ENCODE results near the gene LEF1. TPM values are rescaled to one million over a fixed set of nuclear protein-coding genes. Genes with fewer than 3 reads are reported as not detected.

LEF1 gene
- total and polyA plus RNA-seq, 2 of the 8 experiments (the other 6 are each of a cell fraction or from before 2014, with no cell fraction given): 2.6 to 5.2 TPM

DNA sequence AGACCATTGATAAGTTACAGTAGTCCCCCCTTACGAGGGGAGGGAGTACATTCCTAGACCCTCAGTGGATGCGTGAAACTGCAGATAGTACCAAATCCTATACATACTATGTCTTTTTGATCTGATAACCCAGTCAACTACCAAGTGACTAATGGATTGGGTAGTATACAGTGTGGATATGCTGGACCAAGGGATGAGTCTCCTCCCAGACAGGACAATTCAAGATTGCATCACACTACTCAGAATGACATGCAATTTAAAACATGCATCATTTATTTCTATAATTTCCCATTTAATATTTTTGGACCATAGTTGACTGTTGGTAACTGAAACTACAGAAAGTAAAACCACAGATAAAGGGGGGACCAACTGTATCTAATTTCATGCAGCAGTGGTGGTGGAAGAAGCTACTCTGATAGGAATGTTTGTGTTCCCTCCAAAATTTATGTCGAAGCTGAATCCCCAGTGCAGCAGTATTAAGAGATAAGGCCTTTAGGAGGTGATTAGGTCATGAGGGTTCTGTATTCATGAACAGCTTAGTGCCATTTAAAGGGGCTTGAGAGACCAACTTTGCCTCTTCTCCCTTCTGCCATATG lies 167.1 kb downstream of the LEF1 start:
- CTCF ChIA-PET (ENCODE audit: partially characterized antibody): interaction anchor here (2.4 kb wide), 1 partner anchor 17 kb away, joined by 10 read pairs; no protein-coding TSS in a partner anchor
- 92% methylated on average over 3 of the region's 3 CpGs; no CpG with 5 or more reads in 1 of the 2 experiments for WGBS, 2 experiments (ENCODE audit: extremely low coverage in 1 of 2, insufficient coverage in 1 of 2, insufficient read length in 1 of 2, insufficient replicate concordance in 2 of 2, low coverage in 1 of 2, low lambda C conversion rate in 2 of 2, missing lambda C conversion rate in 1 of 2)
- FAIRE-seq: no peak
- TF ChIP-seq CBX8 (IDR thresholded peaks at IDR 0.05; ENCODE audit: borderline replicate concordance, low read depth, low read length): no peak
- no peak for TF ChIP-seq GTF2F1 (IDR thresholded peaks at IDR 0.05; ENCODE audit: borderline replicate concordance, low read depth, low read length)
- TF ChIP-seq MAFK (IDR thresholded peaks at IDR 0.05; ENCODE audit: low read depth, low read length): no peak
- no peak for TF ChIP-seq SP1 (IDR thresholded peaks at IDR 0.05; ENCODE audit: low read depth, low read length)
- TF ChIP-seq ZNF274 (IDR thresholded peaks at IDR 0.05; ENCODE audit: borderline replicate concordance, extremely low read depth, low read length): no peak
- no peak for TF ChIP-seq PHF8 (conservative IDR thresholded peaks at IDR 0.05; ENCODE audit: low read depth, low read length)
- no peak for TF ChIP-seq KDM4A (IDR thresholded peaks at IDR 0.05; ENCODE audit: low read depth, low read length, severe bottlenecking)
- no peak for TF ChIP-seq SIN3A (conservative IDR thresholded peaks at IDR 0.05 in 1 of 2, IDR thresholded peaks at IDR 0.05 in 1 of 2; ENCODE audit: low read depth in 1 of 2, low read length in 2 of 2)
- TF ChIP-seq, protein P1, sequence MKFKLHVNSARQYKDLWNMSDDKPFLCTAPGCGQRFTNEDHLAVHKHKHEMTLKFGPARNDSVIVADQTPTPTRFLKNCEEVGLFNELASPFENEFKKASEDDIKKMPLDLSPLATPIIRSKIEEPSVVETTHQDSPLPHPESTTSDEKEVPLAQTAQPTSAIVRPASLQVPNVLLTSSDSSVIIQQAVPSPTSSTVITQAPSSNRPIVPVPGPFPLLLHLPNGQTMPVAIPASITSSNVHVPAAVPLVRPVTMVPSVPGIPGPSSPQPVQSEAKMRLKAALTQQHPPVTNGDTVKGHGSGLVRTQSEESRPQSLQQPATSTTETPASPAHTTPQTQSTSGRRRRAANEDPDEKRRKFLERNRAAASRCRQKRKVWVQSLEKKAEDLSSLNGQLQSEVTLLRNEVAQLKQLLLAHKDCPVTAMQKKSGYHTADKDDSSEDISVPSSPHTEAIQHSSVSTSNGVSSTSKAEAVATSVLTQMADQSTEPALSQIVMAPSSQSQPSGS (IDR thresholded peaks at IDR 0.05; ENCODE audit: low read length): no peak
- no peak for TF ChIP-seq HDAC2 (IDR thresholded peaks at IDR 0.05; ENCODE audit: borderline replicate concordance in 1 of 2, low read depth in 2 of 2, low read length in 2 of 2)
- no peak for TF ChIP-seq ASH2L (IDR thresholded peaks at IDR 0.05; ENCODE audit: low read length)

More for the DNA sequence above, 167.1 kb downstream of the LEF1 start:
- H2BK20ac ChIP-seq (ENCODE audit: low read length): no peak overlapping the region
- no peak overlapping the region for H2BK12ac ChIP-seq (ENCODE audit: low read depth, low read length)
- H3K4me3 ChIP-seq (ENCODE audit: extremely low read depth in 1 of 4, insufficient read depth in 2 of 4, low read depth in 3 of 4, low read length in 4 of 4): no peak overlapping the region
- no peak overlapping the region for H2AK5ac ChIP-seq (ENCODE audit: low read depth, low read length)
- no peak overlapping the region for H4K91ac ChIP-seq (replicated peaks; ENCODE audit: insufficient read length, low read length)
- peaks cover 4 to 10% of the 10 kb centered on the region in 2 experiments; a peak in 1 of 4 replicates for H3K9me3 ChIP-seq (ENCODE audit: insufficient read depth in 2 of 2, low read depth in 1 of 2, low read length in 1 of 2)
- H4K8ac ChIP-seq (ENCODE audit: extremely low read depth, insufficient read depth, low read length): no peak overlapping the region
- H4K20me1 ChIP-seq (replicated peaks in 1 of 2; ENCODE audit: control insufficient read depth in 1 of 2, insufficient read depth in 2 of 2, low read length in 2 of 2): no peaks in the 10 kb centered on the region
- H3K36me3 ChIP-seq (ENCODE audit: control insufficient read depth in 2 of 4, insufficient read depth in 4 of 4, low read length in 3 of 4): peaks cover 0 to 16% (median 1%) of the 10 kb centered on the region in 4 experiments; a peak in 4 of 8 replicates
- H3K14ac ChIP-seq (ENCODE audit: insufficient read length): no peak overlapping the region
- peaks cover 3 to 14% of the 10 kb centered on the region in 2 experiments; a peak in 3 of 4 replicates for H3K79me2 ChIP-seq (ENCODE audit: control insufficient read depth in 1 of 2, insufficient read depth in 2 of 2, low read length in 2 of 2)
- no peak overlapping the region for H2AFZ ChIP-seq (ENCODE audit: low read length)
- H3K79me1 ChIP-seq (ENCODE audit: low read depth, low read length): peaks cover 3% of the 10 kb centered on the region
- H2BK5ac ChIP-seq (ENCODE audit: low read depth, low read length): no peak overlapping the region
- peaks cover 0 to 11% (median 2%) of the 10 kb centered on the region in 4 experiments; a peak in 2 of 7 replicates for H3K4me1 ChIP-seq (replicated peaks in 1 of 4; ENCODE audit: control insufficient read depth in 3 of 4, insufficient read depth in 4 of 4, low read length in 3 of 4)
- H2BK120ac ChIP-seq (replicated peaks; ENCODE audit: low read depth, low read length): no peak overlapping the region
- H3K4ac ChIP-seq (replicated peaks; ENCODE audit: insufficient read length, low read depth, low read length): no peak overlapping the region
- no peak overlapping the region for H3K56ac ChIP-seq (replicated peaks; ENCODE audit: insufficient read length, low read depth, low read length)
- POLR2A ChIA-PET (ENCODE audit: partially characterized antibody): interaction anchor here (1.0 kb wide), 1 partner anchor 8 kb away, joined by 3 read pairs; no protein-coding TSS in a partner anchor
- H3K18ac ChIP-seq (ENCODE audit: extremely low read depth, low read length): no peak overlapping the region
- H4K5ac ChIP-seq (ENCODE audit: insufficient read length, low read depth, low read length): no peak overlapping the region
- H3K4me2 ChIP-seq (ENCODE audit: insufficient read depth in 1 of 2, low read depth in 2 of 2, low read length in 2 of 2): no peak overlapping the region
- H2BK15ac ChIP-seq (ENCODE audit: low read length): no peak overlapping the region
- DNase-seq (ENCODE audit: low read depth in 1 of 2, low spot score in 2 of 2): no peak
- H3K27me3 ChIP-seq (replicated peaks in 1 of 4; ENCODE audit: control insufficient read depth in 3 of 4, extremely low read depth in 1 of 4, insufficient read depth in 3 of 4, low read length in 3 of 4): no peaks in the 10 kb centered on the region
- no peak overlapping the region for H3K9ac ChIP-seq (replicated peaks in 1 of 4; ENCODE audit: extremely low read depth in 1 of 4, low read depth in 3 of 4, low read length in 3 of 4)
- H3K23ac ChIP-seq (ENCODE audit: insufficient read length): no peak overlapping the region
- H3K23me2 ChIP-seq (ENCODE audit: low read depth, low read length): no peaks in the 10 kb centered on the region
- no peak overlapping the region for H3K27ac ChIP-seq (ENCODE audit: low read depth, low read length)

All from H1 (cell line).